ENCODE measurements around the gene CDH24.

CDH24 gene

DNA sequence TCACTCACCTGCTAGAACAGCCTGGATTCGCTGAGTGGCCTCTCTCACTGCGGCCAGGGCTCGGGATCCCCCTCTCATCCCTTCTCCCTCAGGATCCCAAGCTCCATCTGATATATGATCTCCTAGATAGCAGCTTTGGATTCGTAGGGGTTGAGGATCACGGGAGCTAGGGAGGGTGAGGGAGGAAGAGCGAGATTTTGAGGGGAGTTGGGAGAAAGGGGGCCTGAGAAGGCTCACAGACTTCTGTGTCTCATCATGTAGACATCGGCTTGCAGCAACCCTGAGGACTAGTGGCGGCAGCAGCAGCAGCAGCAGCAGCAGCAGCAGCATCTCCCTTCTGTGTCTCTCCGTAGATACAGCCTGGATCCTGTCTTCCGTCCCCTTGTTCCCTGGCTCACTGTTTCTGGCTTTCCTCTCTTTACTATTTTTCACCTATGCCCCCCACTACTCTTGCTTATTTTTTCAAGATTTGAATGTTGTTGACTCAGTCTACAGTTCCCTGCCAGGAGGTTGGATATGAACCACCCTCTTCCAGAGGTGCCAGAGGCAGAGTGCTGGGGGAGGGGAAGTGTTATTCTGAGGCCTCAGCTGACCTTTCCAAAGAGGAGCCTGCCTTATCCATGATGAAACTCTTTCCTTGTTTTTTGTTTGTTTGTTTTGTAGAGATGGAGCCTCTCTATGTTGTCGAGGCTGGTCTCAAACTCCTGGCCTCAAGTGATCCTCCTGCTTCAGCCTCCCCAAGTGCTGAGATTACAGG lies 47.4 kb upstream of the CDH24 start, which contains the start of gene CIROP:
Gene CIROP (minus strand): TSS at position 399 of the 757 bp plus-strand sequence. CDS start 69 bp downstream, at position 330.
- Histone ChIP-seq H3K27me3 (ENCODE audit: insufficient read depth, poor library complexity, severe bottlenecking) (no peaks in the 10 kb centered on the region), H3K27ac (replicated peaks) (no peak within 1 kb of the TSS), H3K4me3 (replicated peaks; ENCODE audit: insufficient read depth, low read length) (no peak within 1 kb of the TSS)
- TF ChIP-seq CTCF (IDR thresholded peaks at IDR 0.05; ENCODE audit: insufficient read depth, low read length) (no peak), REST (IDR thresholded peaks at IDR 0.05; ENCODE audit: insufficient replicate concordance, low read depth) (no peak), GABPA (IDR thresholded peaks at IDR 0.05; ENCODE audit: low read depth) (no peak), SPI1 (IDR thresholded peaks at IDR 0.05; ENCODE audit: borderline replicate concordance, low read depth) (no peak), POLR2AphosphoS5 (IDR thresholded peaks at IDR 0.05; ENCODE audit: low read depth) (no peak)
- no peak for DNase-seq (ENCODE audit: low read depth in 1 of 2, low spot score in 1 of 2)

DNA sequence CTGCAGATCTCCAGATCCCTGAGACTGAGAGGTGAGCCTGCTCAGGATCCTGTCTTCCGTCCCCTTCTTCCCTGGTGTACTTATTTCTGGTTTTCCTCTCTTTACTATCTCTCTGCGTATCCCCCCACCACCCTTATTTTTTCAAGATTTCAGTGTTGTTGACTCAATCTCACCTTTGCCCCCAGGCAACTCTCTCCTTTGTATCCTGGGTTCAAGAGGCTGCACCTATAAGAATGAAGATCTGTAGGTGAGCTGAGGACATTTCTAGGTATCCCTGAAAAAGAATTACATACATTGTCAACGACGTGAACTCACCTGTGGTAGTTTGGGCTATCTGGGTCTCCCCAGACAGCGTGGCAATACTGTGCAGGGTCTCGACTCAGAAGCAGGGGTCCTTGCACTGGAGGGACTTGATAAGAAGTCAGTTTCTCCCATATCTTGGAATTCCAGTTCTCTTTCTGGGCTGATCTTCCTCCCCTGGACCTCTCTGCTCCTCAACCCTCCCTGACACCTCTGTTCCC lies 46.8 kb upstream of the CDH24 start:
- Histone ChIP-seq H3K27me3 (ENCODE audit: insufficient read depth, poor library complexity, severe bottlenecking) (no peaks in the 10 kb centered on the region), H3K27ac (replicated peaks) (no peak overlapping the region), H3K4me3 (replicated peaks; ENCODE audit: insufficient read depth, low read length) (no peak overlapping the region)
- no peak for DNase-seq (ENCODE audit: low read depth in 1 of 2, low spot score in 1 of 2)
- TF ChIP-seq SPI1 (IDR thresholded peaks at IDR 0.05; ENCODE audit: borderline replicate concordance, low read depth), result no peak
- no peak for TF ChIP-seq REST (IDR thresholded peaks at IDR 0.05; ENCODE audit: insufficient replicate concordance, low read depth)
- TF ChIP-seq POLR2AphosphoS5 (IDR thresholded peaks at IDR 0.05; ENCODE audit: low read depth), result no peak
- TF ChIP-seq GABPA (IDR thresholded peaks at IDR 0.05; ENCODE audit: low read depth), result no peak
- TF ChIP-seq CTCF (IDR thresholded peaks at IDR 0.05; ENCODE audit: insufficient read depth, low read length), result no peak

- Histone ChIP-seq H3K27me3 (ENCODE audit: insufficient read depth, poor library complexity, severe bottlenecking) (no peaks in the 10 kb centered on the region), H3K27ac (replicated peaks) (no peak overlapping the region), H3K4me3 (replicated peaks; ENCODE audit: insufficient read depth, low read length) (no peak overlapping the region)
- TF ChIP-seq CTCF (IDR thresholded peaks at IDR 0.05; ENCODE audit: insufficient read depth, low read length) (no peak), REST (IDR thresholded peaks at IDR 0.05; ENCODE audit: insufficient replicate concordance, low read depth) (no peak), POLR2AphosphoS5 (IDR thresholded peaks at IDR 0.05; ENCODE audit: low read depth) (no peak), GABPA (IDR thresholded peaks at IDR 0.05; ENCODE audit: low read depth) (no peak), SPI1 (IDR thresholded peaks at IDR 0.05; ENCODE audit: borderline replicate concordance, low read depth) (no peak)
- DNase-seq (ENCODE audit: low read depth in 1 of 2, low spot score in 1 of 2), result no peak
Measured at GRCh38 chr14:23103581-23103980, 46.3 kb upstream of the CDH24 start.

All from HL-60 (cell line).